Lower lobe of right lung (tissue), 2 donors: Measurements from ENCODE around the gene IGFBP6. TPM values are rescaled to one million over a fixed set of nuclear protein-coding genes. Genes with fewer than 3 reads are reported as not detected.

Experiments
- ATAC-seq, 2 donors: fragments of 200-7000 bp; cut with Tn5 transposase; one replicate each; pipeline ENCODE4 v1.9.1; 2020 to 2022; ENCODE audit warnings: mild to moderate bottlenecking in 2 of 2, moderate library complexity in 2 of 2
- DNase-seq: peaks from one replicate; pipeline ENCODE4 v3.0.0-alpha.2; 2020
- H3K27ac ChIP-seq: fragments of 200-600 bp; one replicate; pipeline ENCODE4 v1.8.0; 2022
- H3K27me3 ChIP-seq: fragments of 200-600 bp; one replicate; pipeline ENCODE4 v1.8.0; 2022; ENCODE audit warnings: low read depth
- H3K36me3 ChIP-seq: fragments of 200-600 bp; one replicate; pipeline ENCODE4 v1.8.0; 2022; ENCODE audit warnings: mild to moderate bottlenecking
- H3K4me1 ChIP-seq: fragments of 200-600 bp; one replicate; pipeline ENCODE4 v1.8.0; 2022
- H3K4me3 ChIP-seq: fragments of 200-600 bp; one replicate; pipeline ENCODE4 v1.8.0; 2022; ENCODE audit warnings: mild to moderate bottlenecking
- H3K9me3 ChIP-seq: fragments of 200-600 bp; one replicate; pipeline ENCODE4 v1.8.0; 2022
- CTCF ChIP-seq: fragments of 200-600 bp; IDR thresholded peaks from one replicate; pipeline ENCODE4 v1.8.0; 2022; ENCODE audit warnings: antibody characterized with exemption, mild to moderate bottlenecking
- intact Hi-C: fragments of 100-400 bp; cut with DNase I; formaldehyde crosslinking; loops from one replicate; pipeline ENCODE4 v1.11.0; 2022
- total RNA-seq: library from RNA; stranded (reverse); fragmentation: NEBNext Ultra II Directional; extraction: Animal tissue kit (Norgen Biotek cat#: 25700); gene quantifications from one replicate; pipeline ENCODE4 v1.2.1, GENCODE V29; 2021
- donor health status: DM: no; HTN: yes; CAD: no; lungs with severe emphysema.

Gene IGFBP6
- total RNA-seq, 1 donor from 2014 or later: 58.5 TPM

- Histone ChIP-seq H3K4me3 (no peak overlapping the region), H3K36me3 (peaks cover 80% of the 10 kb centered on the region), H3K4me1 (peaks cover 52% of the 10 kb centered on the region), H3K27ac (peak overlapping the region; percentile 6), H3K9me3 (no peaks in the 10 kb centered on the region), H3K27me3 (no peaks in the 10 kb centered on the region)
- no peak for DNase-seq
- TF ChIP-seq CTCF: no peak
- ATAC-seq: no peak
- intact Hi-C loops: no loop called here
Measured at GRCh38 chr12:53067993-53068770, 29.3 kb upstream of the IGFBP6 start.

GRCh38 chr12:53068811-53069585, 28.5 kb upstream of the IGFBP6 start:
- no peak for TF ChIP-seq CTCF
- peaks cover 76% of the 10 kb centered on the region for H3K36me3 ChIP-seq
- peaks cover 50% of the 10 kb centered on the region for H3K4me1 ChIP-seq
- DNase-seq: no peak
- H3K4me3 ChIP-seq: no peak overlapping the region
- ATAC-seq: no peak
- no peaks in the 10 kb centered on the region for H3K27me3 ChIP-seq
- peak overlapping the region; percentile 6 for H3K27ac ChIP-seq
- intact Hi-C loops: no loop called here
- H3K9me3 ChIP-seq: no peaks in the 10 kb centered on the region

GRCh38 chr12:53069621-53070410, 27.7 kb upstream of the IGFBP6 start:
- intact Hi-C loops: no loop called here
- H3K36me3 ChIP-seq: peaks cover 76% of the 10 kb centered on the region
- H3K4me3 ChIP-seq: no peak overlapping the region
- no peaks in the 10 kb centered on the region for H3K9me3 ChIP-seq
- DNase-seq: no peak
- ATAC-seq: no peak
- no peak for TF ChIP-seq CTCF
- H3K27me3 ChIP-seq: no peaks in the 10 kb centered on the region
- peaks cover 57% of the 10 kb centered on the region for H3K4me1 ChIP-seq
- H3K27ac ChIP-seq: no peak overlapping the region

DNA sequence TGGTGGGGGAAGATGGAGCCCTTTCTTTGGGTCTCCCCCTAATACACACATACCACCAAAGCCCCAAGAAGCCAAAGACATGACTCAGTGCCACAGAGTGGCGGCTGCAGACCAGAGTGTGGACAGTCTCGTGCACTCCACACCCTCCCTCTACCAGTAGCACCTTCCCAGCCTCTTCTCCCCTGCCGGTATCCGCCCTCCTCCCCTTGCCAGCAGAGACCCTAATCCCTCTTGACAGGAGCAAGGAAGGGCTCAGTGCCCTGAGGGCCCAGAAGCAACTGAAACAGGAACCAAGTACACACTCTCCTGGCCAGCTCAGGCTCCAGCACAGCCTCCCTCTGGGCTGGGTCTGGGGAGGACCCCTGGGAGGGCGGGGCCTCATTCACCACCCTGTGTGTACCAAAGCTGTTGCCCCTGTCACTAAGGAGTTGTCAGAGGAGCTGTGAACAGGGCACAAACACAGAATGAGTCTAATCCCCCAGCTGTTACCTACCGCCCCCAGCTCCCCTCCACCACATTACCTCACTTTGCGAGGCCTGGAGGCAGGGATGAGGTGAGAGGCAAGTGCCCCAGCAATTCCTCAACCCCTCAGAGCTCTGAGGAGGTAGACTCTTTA, 26.5 kb upstream of the IGFBP6 start:
- intact Hi-C loops: no loop called here
- no peak overlapping the region for H3K4me3 ChIP-seq
- ATAC-seq: no peak
- peak overlapping the region; percentile 36 for H3K27ac ChIP-seq
- H3K9me3 ChIP-seq: no peaks in the 10 kb centered on the region
- peaks cover 57% of the 10 kb centered on the region for H3K4me1 ChIP-seq
- no peaks in the 10 kb centered on the region for H3K27me3 ChIP-seq
- peaks cover 76% of the 10 kb centered on the region for H3K36me3 ChIP-seq
- no peak for DNase-seq
- TF ChIP-seq CTCF: no peak
